DND-41 (cell line): Measurements from ENCODE around the gene SNAPC4.

ENCODE experiments used
- CTCF ChIP-seq: IDR thresholded peaks from 2 replicates; pipeline ENCODE4 v1.5.1; 2012; ENCODE audit warnings: borderline replicate concordance, low read length, moderate library complexity, mild to moderate bottlenecking; ENCODE audit not compliant: poor library complexity, severe bottlenecking; ENCODE audit errors: extremely low read depth
- EZH2 ChIP-seq: IDR thresholded peaks from 3 replicates; pipeline ENCODE4 v1.6.1; 2012; ENCODE audit warnings: borderline replicate concordance, low read depth, mild to moderate bottlenecking, moderate library complexity, low read length, inconsistent platforms; ENCODE audit not compliant: severe bottlenecking

- TF ChIP-seq CTCF (no peak), EZH2 (no peak)
These were observed 23.5 kb downstream of the SNAPC4 start for GRCh38 chr9:136376457-136376856.
